ENCODE results near the gene RALGAPA2.

DNA sequence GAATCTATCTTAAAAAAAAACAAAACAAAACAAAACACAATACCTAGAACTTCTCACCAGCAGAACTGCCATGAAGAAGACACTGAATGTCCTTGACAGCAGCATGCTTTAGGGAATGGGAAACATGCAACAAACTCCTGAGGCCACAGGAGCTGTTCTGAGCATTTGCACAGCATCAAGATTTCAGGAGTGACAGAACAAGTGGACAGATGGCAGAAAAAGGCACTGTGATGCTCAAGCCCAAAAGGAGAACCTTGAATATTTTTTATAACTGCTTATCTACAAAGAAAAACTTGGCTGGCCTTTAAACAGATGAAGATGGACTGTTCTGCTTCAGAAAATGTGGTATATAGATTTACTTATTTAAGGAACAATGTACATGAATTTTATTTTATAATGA lies 158.9 kb downstream of the RALGAPA2 start:
- TF ChIP-seq, protein P1, sequence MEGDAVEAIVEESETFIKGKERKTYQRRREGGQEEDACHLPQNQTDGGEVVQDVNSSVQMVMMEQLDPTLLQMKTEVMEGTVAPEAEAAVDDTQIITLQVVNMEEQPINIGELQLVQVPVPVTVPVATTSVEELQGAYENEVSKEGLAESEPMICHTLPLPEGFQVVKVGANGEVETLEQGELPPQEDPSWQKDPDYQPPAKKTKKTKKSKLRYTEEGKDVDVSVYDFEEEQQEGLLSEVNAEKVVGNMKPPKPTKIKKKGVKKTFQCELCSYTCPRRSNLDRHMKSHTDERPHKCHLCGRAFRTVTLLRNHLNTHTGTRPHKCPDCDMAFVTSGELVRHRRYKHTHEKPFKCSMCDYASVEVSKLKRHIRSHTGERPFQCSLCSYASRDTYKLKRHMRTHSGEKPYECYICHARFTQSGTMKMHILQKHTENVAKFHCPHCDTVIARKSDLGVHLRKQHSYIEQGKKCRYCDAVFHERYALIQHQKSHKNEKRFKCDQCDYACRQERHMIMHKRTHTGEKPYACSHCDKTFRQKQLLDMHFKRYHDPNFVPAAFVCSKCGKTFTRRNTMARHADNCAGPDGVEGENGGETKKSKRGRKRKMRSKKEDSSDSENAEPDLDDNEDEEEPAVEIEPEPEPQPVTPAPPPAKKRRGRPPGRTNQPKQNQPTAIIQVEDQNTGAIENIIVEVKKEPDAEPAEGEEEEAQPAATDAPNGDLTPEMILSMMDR (IDR thresholded peaks at IDR 0.05): no peak
- TF ChIP-seq POLR2A (IDR thresholded peaks at IDR 0.05): no peak
